DND-41 (cell line): Measurements from ENCODE around the gene HOTAIR.
A peak's percentile ranks its signal among the peaks of the same experiment; 100 is the strongest.

Experiments used
- EZH2 ChIP-seq: IDR thresholded peaks from 3 replicates; pipeline ENCODE4 v1.6.1; 2012; ENCODE audit warnings: borderline replicate concordance, low read depth, mild to moderate bottlenecking, moderate library complexity, low read length, inconsistent platforms; ENCODE audit not compliant: severe bottlenecking
- TF ChIP-seq, protein P1 (sequence below): IDR thresholded peaks from 2 replicates; pipeline ENCODE4 v1.5.1; 2012; ENCODE audit warnings: borderline replicate concordance, low read length, moderate library complexity, mild to moderate bottlenecking; ENCODE audit not compliant: poor library complexity, severe bottlenecking; ENCODE audit errors: extremely low read depth

DNA sequence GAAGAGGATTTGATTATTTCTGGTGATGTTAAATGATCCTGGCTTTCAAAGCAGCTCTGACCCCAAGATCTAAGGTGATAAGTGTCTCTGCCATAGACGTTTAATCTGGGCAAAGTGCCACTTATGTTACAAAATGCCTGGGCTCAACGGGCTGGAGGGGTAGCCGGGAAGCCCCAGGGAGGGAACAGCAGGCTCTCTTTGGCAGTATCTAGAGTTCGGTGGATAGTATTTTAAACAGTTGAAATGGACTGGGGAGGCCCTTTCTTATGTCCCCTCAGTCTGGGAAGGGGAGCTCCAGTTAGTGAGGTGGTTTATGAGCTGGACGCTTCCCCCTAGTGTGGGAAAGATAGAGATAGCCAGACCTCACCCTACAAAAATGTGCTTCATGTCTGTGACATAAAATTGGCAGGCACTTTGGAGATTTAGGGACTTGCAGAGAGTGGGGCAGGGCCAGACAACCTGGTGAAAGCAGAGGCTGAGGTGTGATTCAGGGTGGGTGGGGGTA is 7.3 kb downstream of the HOTAIR start:
- TF ChIP-seq, protein P1, sequence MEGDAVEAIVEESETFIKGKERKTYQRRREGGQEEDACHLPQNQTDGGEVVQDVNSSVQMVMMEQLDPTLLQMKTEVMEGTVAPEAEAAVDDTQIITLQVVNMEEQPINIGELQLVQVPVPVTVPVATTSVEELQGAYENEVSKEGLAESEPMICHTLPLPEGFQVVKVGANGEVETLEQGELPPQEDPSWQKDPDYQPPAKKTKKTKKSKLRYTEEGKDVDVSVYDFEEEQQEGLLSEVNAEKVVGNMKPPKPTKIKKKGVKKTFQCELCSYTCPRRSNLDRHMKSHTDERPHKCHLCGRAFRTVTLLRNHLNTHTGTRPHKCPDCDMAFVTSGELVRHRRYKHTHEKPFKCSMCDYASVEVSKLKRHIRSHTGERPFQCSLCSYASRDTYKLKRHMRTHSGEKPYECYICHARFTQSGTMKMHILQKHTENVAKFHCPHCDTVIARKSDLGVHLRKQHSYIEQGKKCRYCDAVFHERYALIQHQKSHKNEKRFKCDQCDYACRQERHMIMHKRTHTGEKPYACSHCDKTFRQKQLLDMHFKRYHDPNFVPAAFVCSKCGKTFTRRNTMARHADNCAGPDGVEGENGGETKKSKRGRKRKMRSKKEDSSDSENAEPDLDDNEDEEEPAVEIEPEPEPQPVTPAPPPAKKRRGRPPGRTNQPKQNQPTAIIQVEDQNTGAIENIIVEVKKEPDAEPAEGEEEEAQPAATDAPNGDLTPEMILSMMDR = no peak
- peak; percentile 6 for TF ChIP-seq EZH2
